ENCODE measurements around the gene CGB3. TPM values are rescaled to one million over a fixed set of nuclear protein-coding genes. Genes with fewer than 3 reads are reported as not detected.

The CGB3 gene
- total and polyA plus RNA-seq, 10 donors = not detected

DNA sequence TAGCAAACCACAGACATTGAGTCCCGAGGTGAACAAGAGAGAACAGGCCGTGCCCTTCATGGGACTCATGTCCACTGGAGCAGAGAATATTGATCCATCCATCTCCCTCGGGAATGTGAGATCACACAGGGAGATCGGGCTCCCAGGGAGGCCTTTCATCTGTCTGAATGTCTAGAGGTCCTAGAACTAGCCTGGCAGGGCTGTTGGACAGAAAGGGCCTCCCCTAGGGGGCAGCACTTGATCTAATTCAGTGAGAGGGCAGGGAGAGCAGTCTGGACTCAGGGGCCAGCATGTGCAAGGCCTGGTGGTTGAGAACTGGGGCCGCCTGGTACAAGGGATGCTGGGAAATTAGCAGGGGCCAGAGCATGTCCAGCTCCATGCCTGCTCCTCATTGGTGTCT, 26.2 kb downstream of the CGB3 start:
- TF ChIP-seq POLR2AphosphoS5 (IDR thresholded peaks at IDR 0.05) (no peak), POLR2A (IDR thresholded peaks at IDR 0.05) (no peak)
- TF ChIP-seq, protein P1, sequence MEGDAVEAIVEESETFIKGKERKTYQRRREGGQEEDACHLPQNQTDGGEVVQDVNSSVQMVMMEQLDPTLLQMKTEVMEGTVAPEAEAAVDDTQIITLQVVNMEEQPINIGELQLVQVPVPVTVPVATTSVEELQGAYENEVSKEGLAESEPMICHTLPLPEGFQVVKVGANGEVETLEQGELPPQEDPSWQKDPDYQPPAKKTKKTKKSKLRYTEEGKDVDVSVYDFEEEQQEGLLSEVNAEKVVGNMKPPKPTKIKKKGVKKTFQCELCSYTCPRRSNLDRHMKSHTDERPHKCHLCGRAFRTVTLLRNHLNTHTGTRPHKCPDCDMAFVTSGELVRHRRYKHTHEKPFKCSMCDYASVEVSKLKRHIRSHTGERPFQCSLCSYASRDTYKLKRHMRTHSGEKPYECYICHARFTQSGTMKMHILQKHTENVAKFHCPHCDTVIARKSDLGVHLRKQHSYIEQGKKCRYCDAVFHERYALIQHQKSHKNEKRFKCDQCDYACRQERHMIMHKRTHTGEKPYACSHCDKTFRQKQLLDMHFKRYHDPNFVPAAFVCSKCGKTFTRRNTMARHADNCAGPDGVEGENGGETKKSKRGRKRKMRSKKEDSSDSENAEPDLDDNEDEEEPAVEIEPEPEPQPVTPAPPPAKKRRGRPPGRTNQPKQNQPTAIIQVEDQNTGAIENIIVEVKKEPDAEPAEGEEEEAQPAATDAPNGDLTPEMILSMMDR (IDR thresholded peaks at IDR 0.05 in 8 of 11, conservative IDR thresholded peaks at IDR 0.05 in 3 of 11) = peak in 6 of 11 experiments; percentile 22 to 50 (median 48)
- Histone ChIP-seq H3K27ac (no peak overlapping the region), H3K4me1 (peaks cover 8 to 34% (median 17%) of the 10 kb centered on the region in 6 donors), H3K9me3 (no peaks in the 10 kb centered on the region), H3K4me3 (no peak overlapping the region), H3K27me3 (replicated peaks in 1 of 7) (no peaks in the 10 kb centered on the region), H3K36me3 (peaks cover 0 to 39% (median 6%) of the 10 kb centered on the region in 6 donors)
- 83 to 87% (median 85%) methylated on average over 5 of the region's 5 CpGs for WGBS, 5 donors
- DNase-seq = no peak
- intact Hi-C loops (cut with DNase I; ENCODE audit: low total_unique reads) = no loop called here

DNA sequence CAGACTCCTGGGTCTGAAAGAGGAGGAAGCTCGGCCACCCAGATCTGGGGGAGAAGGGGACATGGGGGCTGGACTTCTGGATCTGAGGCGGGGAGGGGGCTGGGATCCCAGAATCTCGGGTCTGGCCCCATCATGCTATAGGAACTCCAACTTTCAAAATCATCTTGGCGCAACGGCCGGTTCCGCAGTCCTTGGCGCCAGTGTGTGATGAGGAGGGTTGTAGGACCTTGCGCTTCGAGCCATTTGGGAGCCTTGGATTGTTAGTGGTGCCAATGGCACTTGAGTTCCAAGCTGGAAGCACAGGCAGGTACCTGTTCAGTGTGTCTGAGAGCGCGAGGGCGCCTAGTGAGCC, 30.1 kb downstream of the CGB3 start:
- Histone ChIP-seq H3K4me3 (peak overlapping the region; percentile 60 to 90 (median 80)), H3K27me3 (replicated peaks in 1 of 7) (no peaks in the 10 kb centered on the region), H3K36me3 (peaks cover 0 to 23% (median 4%) of the 10 kb centered on the region in 6 donors), H3K4me1 (peaks cover 14 to 61% (median 37%) of the 10 kb centered on the region in 6 donors), H3K27ac (peak overlapping the region; percentile 80 to 98 (median 94)), H3K9me3 (no peaks in the 10 kb centered on the region)
- no peak for TF ChIP-seq POLR2AphosphoS5 (IDR thresholded peaks at IDR 0.05)
- DNase-seq = no peak
- 1 to 4% (median 1%) methylated on average over 8 to 13 of the region's 13 CpGs for WGBS, 5 donors
- intact Hi-C loops (cut with DNase I; ENCODE audit: low total_unique reads) = no loop called here

DNA sequence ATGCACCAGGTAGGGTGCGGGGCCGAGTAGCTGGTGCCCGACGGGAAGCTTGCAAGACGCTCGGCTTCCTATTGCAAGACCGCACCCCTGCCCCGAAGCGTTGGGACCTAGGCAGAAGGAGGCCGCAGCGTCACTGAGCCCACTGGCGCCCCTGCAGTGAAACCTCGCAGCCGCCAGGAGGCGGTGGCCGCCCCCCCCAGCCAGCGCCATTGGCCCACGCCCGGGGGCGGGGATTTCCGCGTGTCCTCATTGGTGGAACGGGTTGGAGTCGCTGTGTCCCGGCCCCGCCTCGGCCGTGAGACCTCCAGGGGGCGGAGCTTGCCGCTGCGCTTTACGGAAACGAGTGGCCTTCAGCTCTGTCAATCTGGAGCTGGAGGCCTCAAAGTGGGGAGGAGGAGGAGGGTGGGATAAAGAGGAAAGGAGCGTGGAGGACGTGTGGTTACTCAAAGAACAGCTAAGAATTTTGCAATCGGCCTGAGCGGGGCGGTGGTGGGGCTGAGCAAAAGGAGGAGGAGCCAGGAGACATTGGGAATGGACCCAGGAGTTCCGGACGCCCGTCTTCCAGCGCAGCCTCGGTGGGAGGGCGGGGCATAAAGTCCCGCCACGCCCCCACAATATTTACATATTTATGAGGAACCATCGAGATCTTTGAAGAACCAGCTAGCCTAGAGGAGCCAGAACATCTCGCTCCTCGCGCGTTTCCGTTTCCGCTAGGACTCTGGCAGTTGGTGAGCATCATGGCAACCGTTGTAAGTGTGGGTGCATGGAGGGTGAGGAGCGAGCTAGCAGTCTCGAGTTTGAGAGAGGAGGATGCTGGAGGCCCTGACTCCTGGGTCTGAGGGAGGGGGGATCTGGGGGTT, 30.7 kb downstream of the CGB3 start, which contains the start of the genes GYS1 and RUVBL2:
Gene GYS1 (minus strand): TSS at position 135 of the 860 bp plus-strand sequence. CDS start 197 bp downstream, outside the sequence.
Gene RUVBL2 (plus strand): TSS at position 713 of the 860 bp plus-strand sequence. CDS start 25 bp downstream, at position 738.
- TF ChIP-seq POLR2A (IDR thresholded peaks at IDR 0.05) (peak in 2 of 3 donors; percentile 36 to 80), POLR2AphosphoS5 (IDR thresholded peaks at IDR 0.05) (peak; percentile 91 to 96 (median 95))
- TF ChIP-seq, protein P1 (IDR thresholded peaks at IDR 0.05 in 8 of 11, conservative IDR thresholded peaks at IDR 0.05 in 3 of 11) = peak; percentile 99 to 100 (median 100)
- WGBS, 5 donors = 0% methylated on average over 42 to 56 of the region's 56 CpGs
- Histone ChIP-seq H3K9me3 (no peaks in the 10 kb centered on the region), H3K4me3 (peak within 1 kb of the TSS; percentile 60 to 90 (median 80)), H3K27me3 (replicated peaks in 1 of 7) (no peaks in the 10 kb centered on the region), H3K27ac (peak within 1 kb of the TSS; percentile 80 to 98 (median 94)), H3K4me1 (peaks cover 14 to 61% (median 37%) of the 10 kb centered on the region in 6 donors), H3K36me3 (peaks cover 0 to 29% (median 4%) of the 10 kb centered on the region in 6 donors)
- DNase-seq = peak; percentile 100
- intact Hi-C loops (cut with DNase I; ENCODE audit: low total_unique reads) = no loop called here

DNA sequence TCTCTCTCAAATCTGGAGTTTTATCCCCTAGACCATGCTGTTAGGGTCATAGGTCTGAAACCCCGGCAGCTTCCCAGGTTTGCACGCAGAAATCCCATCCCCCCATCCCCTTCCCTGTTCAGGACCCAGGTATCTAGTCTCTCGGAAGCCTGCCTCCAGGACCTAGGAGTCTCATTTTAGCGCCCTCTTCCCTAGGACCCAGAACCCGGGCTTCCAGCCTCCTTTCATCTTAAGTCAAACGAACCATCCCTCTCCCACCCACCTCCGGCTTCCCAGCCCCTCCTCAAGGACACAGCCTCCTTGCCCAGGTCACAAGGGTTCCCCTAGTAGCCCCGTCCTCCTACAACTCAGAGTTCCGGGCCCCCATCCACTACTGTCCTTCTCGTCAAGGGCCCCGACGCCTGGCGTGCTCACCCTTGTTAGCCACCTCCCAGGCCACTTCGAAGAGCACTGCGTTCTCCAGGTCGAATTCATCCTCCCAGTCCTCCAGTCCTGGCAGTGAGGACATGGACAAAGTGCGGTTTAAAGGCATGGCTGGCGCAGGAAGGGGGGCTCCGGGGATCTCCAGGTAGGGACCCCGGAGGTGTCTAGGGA, 31.5 kb downstream of the CGB3 start:
- no peaks in the 10 kb centered on the region for H3K27me3 ChIP-seq (replicated peaks in 1 of 7)
- peaks cover 0 to 36% (median 6%) of the 10 kb centered on the region in 6 donors for H3K36me3 ChIP-seq
- no peak for DNase-seq
- no peaks in the 10 kb centered on the region for H3K9me3 ChIP-seq
- H3K4me1 ChIP-seq = peaks cover 14 to 58% (median 37%) of the 10 kb centered on the region in 6 donors
- H3K4me3 ChIP-seq = peak overlapping the region; percentile 60 to 90 (median 80)
- intact Hi-C loops (cut with DNase I; ENCODE audit: low total_unique reads) = no loop called here
- TF ChIP-seq, protein P1 (IDR thresholded peaks at IDR 0.05 in 8 of 11, conservative IDR thresholded peaks at IDR 0.05 in 3 of 11) = no peak
- TF ChIP-seq POLR2A (IDR thresholded peaks at IDR 0.05) = no peak
- TF ChIP-seq POLR2AphosphoS5 (IDR thresholded peaks at IDR 0.05) = no peak
- 0 to 1% (median 1%) methylated on average over 20 of the region's 20 CpGs for WGBS, 5 donors
- H3K27ac ChIP-seq = peak overlapping the region; percentile 80 to 98 (median 94)
